ENCODE measurements around the gene RGSL1. TPM values are rescaled to one million over a fixed set of nuclear protein-coding genes. Genes with fewer than 3 reads are reported as not detected.

RGSL1 gene
- polyA plus RNA-seq, 1 donor from 2014 or later: not detected

DNA sequence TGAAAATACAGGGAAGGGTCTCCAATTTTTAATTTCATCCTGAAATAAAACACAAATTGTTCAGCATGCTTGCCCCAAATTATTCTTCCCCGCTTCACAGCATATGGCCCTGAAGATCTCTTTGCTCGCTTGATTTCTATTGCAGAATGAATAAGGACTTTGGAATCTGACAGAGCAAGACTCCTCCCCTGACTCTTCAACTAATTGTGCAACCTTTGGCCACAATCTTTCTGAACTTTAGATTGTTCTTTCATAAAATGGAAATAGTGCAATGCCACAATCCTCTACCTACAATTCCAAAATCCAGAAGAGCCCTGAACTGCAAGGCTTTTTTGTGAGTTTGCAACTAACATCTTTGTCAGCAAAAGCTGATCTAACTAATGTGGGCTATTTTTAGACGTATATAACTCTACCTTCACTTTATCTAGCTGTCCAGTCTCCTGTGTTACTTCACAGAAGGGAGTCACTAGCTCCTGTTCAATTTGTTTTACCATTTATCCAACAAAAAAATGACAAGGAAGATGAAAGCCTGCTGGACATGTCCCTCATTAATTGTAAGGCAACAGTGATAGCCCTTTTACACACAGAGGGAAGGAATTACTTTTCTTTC, 125.7 kb downstream of the RGSL1 start:
- H3K9me2 ChIP-seq (ENCODE audit: insufficient read depth, low read length): no peaks in the 10 kb centered on the region
- H3K27me3 ChIP-seq (ENCODE audit: insufficient read depth, low read depth, low read length): no peaks in the 10 kb centered on the region
- H3K79me2 ChIP-seq (replicated peaks; ENCODE audit: insufficient read depth, low read length): no peaks in the 10 kb centered on the region
- TF ChIP-seq, protein P1, sequence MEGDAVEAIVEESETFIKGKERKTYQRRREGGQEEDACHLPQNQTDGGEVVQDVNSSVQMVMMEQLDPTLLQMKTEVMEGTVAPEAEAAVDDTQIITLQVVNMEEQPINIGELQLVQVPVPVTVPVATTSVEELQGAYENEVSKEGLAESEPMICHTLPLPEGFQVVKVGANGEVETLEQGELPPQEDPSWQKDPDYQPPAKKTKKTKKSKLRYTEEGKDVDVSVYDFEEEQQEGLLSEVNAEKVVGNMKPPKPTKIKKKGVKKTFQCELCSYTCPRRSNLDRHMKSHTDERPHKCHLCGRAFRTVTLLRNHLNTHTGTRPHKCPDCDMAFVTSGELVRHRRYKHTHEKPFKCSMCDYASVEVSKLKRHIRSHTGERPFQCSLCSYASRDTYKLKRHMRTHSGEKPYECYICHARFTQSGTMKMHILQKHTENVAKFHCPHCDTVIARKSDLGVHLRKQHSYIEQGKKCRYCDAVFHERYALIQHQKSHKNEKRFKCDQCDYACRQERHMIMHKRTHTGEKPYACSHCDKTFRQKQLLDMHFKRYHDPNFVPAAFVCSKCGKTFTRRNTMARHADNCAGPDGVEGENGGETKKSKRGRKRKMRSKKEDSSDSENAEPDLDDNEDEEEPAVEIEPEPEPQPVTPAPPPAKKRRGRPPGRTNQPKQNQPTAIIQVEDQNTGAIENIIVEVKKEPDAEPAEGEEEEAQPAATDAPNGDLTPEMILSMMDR (IDR thresholded peaks at IDR 0.05; ENCODE audit: poor library complexity, severe bottlenecking): no peak
- no peak for TF ChIP-seq EP300 (conservative IDR thresholded peaks at IDR 0.05; ENCODE audit: poor library complexity, severe bottlenecking)
- TF ChIP-seq RAD21 (conservative IDR thresholded peaks at IDR 0.05): no peak
- TF ChIP-seq EZH2 (IDR thresholded peaks at IDR 0.05; ENCODE audit: borderline replicate concordance, insufficient read depth, low read length, poor library complexity, severe bottlenecking): no peak
- no peak for TF ChIP-seq REST (IDR thresholded peaks at IDR 0.05; ENCODE audit: borderline replicate concordance)
- TF ChIP-seq SMC3 (conservative IDR thresholded peaks at IDR 0.05; ENCODE audit: poor library complexity): no peak
- no peak for TF ChIP-seq POLR2AphosphoS5 (IDR thresholded peaks at IDR 0.05)
- TF ChIP-seq TAF1 (IDR thresholded peaks at IDR 0.05; ENCODE audit: low read depth): no peak
- TF ChIP-seq MXI1 (conservative IDR thresholded peaks at IDR 0.05; ENCODE audit: poor library complexity, severe bottlenecking): no peak
- no peaks in the 10 kb centered on the region for H4K20me1 ChIP-seq (ENCODE audit: insufficient read depth)
- H3K36me3 ChIP-seq (ENCODE audit: insufficient read depth, low read length): no peaks in the 10 kb centered on the region
- no peak overlapping the region for H3K27ac ChIP-seq (ENCODE audit: low read length)
- H3F3A ChIP-seq (ENCODE audit: insufficient read depth, low read length, poor library complexity, severe bottlenecking): no peaks in the 10 kb centered on the region
- H3K4me3 ChIP-seq (ENCODE audit: low read length): no peak overlapping the region
- no peaks in the 10 kb centered on the region for H3K9me3 ChIP-seq (ENCODE audit: low read length)
- no peak overlapping the region for H3K4me2 ChIP-seq (ENCODE audit: low read length)
- H3K9ac ChIP-seq (ENCODE audit: low read length): no peak overlapping the region
- H2AFZ ChIP-seq (ENCODE audit: low read depth, low read length): no peak overlapping the region

DNA sequence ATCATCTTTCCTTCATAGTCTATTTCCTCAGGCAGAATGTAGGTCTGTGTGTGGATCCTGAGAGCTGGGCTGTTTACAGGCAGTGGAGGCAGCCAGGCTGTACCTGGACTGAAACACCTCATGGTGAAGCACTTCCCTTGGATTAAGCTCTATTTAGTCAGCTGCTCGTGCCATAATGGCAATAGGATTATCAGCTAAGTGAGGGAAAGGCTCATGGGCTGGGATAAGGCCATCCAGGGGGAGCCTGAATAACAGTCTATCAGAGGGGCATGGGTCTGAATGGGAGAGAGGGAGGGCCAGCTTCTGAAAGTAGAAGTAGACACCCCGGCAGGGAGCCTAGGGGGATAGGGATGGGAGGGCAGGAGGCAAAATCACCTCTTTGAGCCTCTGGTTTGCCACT, 130.8 kb downstream of the RGSL1 start:
- Histone ChIP-seq H3K79me2 (replicated peaks; ENCODE audit: insufficient read depth, low read length) (no peaks in the 10 kb centered on the region), H2AFZ (ENCODE audit: low read depth, low read length) (no peak overlapping the region), H3K27ac (ENCODE audit: low read length) (no peak overlapping the region), H3K36me3 (ENCODE audit: insufficient read depth, low read length) (no peaks in the 10 kb centered on the region), H3K9ac (ENCODE audit: low read length) (no peak overlapping the region), H3F3A (ENCODE audit: insufficient read depth, low read length, poor library complexity, severe bottlenecking) (no peaks in the 10 kb centered on the region), H3K27me3 (ENCODE audit: insufficient read depth, low read depth, low read length) (no peaks in the 10 kb centered on the region), H3K9me3 (ENCODE audit: low read length) (no peaks in the 10 kb centered on the region), H3K4me2 (ENCODE audit: low read length) (no peak overlapping the region), H3K9me2 (ENCODE audit: insufficient read depth, low read length) (no peaks in the 10 kb centered on the region), H4K20me1 (ENCODE audit: insufficient read depth) (no peaks in the 10 kb centered on the region), H3K4me3 (ENCODE audit: low read length) (no peak overlapping the region)
- TF ChIP-seq POLR2AphosphoS5 (IDR thresholded peaks at IDR 0.05) (no peak), EP300 (conservative IDR thresholded peaks at IDR 0.05; ENCODE audit: poor library complexity, severe bottlenecking) (no peak), RAD21 (conservative IDR thresholded peaks at IDR 0.05) (no peak), SMC3 (conservative IDR thresholded peaks at IDR 0.05; ENCODE audit: poor library complexity) (no peak), EZH2 (IDR thresholded peaks at IDR 0.05; ENCODE audit: borderline replicate concordance, insufficient read depth, low read length, poor library complexity, severe bottlenecking) (no peak), MXI1 (conservative IDR thresholded peaks at IDR 0.05; ENCODE audit: poor library complexity, severe bottlenecking) (no peak), TAF1 (IDR thresholded peaks at IDR 0.05; ENCODE audit: low read depth) (no peak), REST (IDR thresholded peaks at IDR 0.05; ENCODE audit: borderline replicate concordance) (no peak)
- TF ChIP-seq, protein P1 (IDR thresholded peaks at IDR 0.05; ENCODE audit: poor library complexity, severe bottlenecking): no peak

Data from neural cell (in vitro differentiated cells).